HEK293 (cell line): ENCODE results near the gene TCTN1.

Source experiments
- CTCF ChIA-PET: fragments of 350-600 bp; formaldehyde crosslinking; extraction: SDS; loops from one replicate; lab custom pipeline; 2021; ENCODE audit warnings: antibody characterized with exemption; lab: Yijun Ruan, JAX
- POLR2A ChIA-PET: fragments of 300-600 bp; formaldehyde crosslinking; extraction: SDS; loops from one replicate; lab custom pipeline; 2020; ENCODE audit warnings: antibody characterized with exemption, inconsistent platforms; lab: Yijun Ruan, JAX
- H3K27ac ChIP-seq: fragments of 200-500 bp; sonication (Bioruptor generic); 2 replicates; pipeline ENCODE4 v1.5.1; 2014; ENCODE audit warnings: low read depth, low read length, control low read depth, inconsistent platforms; ENCODE audit errors: extremely low read depth
- H3K36me3 ChIP-seq, 2 experiments: fragments of 200-500 bp in 1 of 2; sonication (Bioruptor generic) in 1 of 2; 1 replicate in 1 of 2; 2 replicates in 1 of 2; pipeline ENCODE4 v1.5.1; 2014 to 2017; ENCODE audit warnings: inconsistent platforms in 2 of 2, low read length in 2 of 2; ENCODE audit not compliant: control insufficient read depth in 2 of 2, insufficient read depth in 1 of 2
- H3K4me1 ChIP-seq: fragments of 200-500 bp; sonication (Bioruptor generic); 2 replicates; pipeline ENCODE4 v1.5.1; 2014; ENCODE audit warnings: mild to moderate bottlenecking, low read length, inconsistent platforms; ENCODE audit not compliant: control insufficient read depth, insufficient read depth
- H3K4me3 ChIP-seq: 2 replicates; pipeline ENCODE4 v1.5.1; 2011; ENCODE audit warnings: low read depth, mild to moderate bottlenecking, control low read depth, low read length, moderate library complexity
- H3K9me3 ChIP-seq: fragments of 200-500 bp; sonication (Bioruptor generic); 2 replicates; pipeline ENCODE4 v1.5.1; 2014; ENCODE audit warnings: low read depth, low read length, inconsistent platforms; ENCODE audit not compliant: control insufficient read depth, insufficient read depth
- BCL11A ChIP-seq: fragments of 450-650 bp; formaldehyde crosslinking; IDR thresholded peaks from 2 replicates; pipeline ENCODE4 v1.5.1; 2016; ENCODE audit warnings: low read depth, missing biosample characterization, missing genetic modification characterization
- ELK4 ChIP-seq: IDR thresholded peaks from 2 replicates; pipeline ENCODE4 v1.6.1; 2011; ENCODE audit warnings: mild to moderate bottlenecking, low read depth, low read length, borderline replicate concordance
- GLIS2 ChIP-seq: fragments of 450-650 bp; formaldehyde crosslinking; IDR thresholded peaks from 2 replicates; pipeline ENCODE4 v1.5.1; 2016; ENCODE audit warnings: missing biosample characterization, missing genetic modification characterization
- IKZF3 ChIP-seq: fragments of 450-650 bp; IDR thresholded peaks from 2 replicates; pipeline ENCODE4 v1.5.0; 2018; ENCODE audit warnings: missing biosample characterization, mild to moderate bottlenecking, missing genetic modification characterization, moderate library complexity
- KLF1 ChIP-seq: fragments of 450-650 bp; formaldehyde crosslinking; IDR thresholded peaks from 2 replicates; pipeline ENCODE4 v1.5.1; 2016; ENCODE audit warnings: missing biosample characterization, missing genetic modification characterization
- MEIS1 ChIP-seq: sonication (generic); formaldehyde crosslinking; IDR thresholded peaks from 2 replicates; pipeline ENCODE4 v1.8.1; 2022; ENCODE audit warnings: missing genetic modification reagents, mild to moderate bottlenecking, borderline replicate concordance
- MYNN ChIP-seq: fragments of 450-650 bp; formaldehyde crosslinking; IDR thresholded peaks from 2 replicates; pipeline ENCODE4 v1.5.1; 2016; ENCODE audit warnings: missing biosample characterization, missing genetic modification characterization, borderline replicate concordance
- PRDM6 ChIP-seq: fragments of 450-650 bp; formaldehyde crosslinking; IDR thresholded peaks from 2 replicates; pipeline ENCODE4 v1.5.1; 2017; ENCODE audit warnings: missing biosample characterization, missing genetic modification characterization
- RBAK ChIP-seq: fragments of 450-650 bp; formaldehyde crosslinking; IDR thresholded peaks from 2 replicates; pipeline ENCODE4 v1.5.1; 2016; ENCODE audit warnings: missing biosample characterization, missing genetic modification characterization
- SCRT2 ChIP-seq: fragments of 450-650 bp; formaldehyde crosslinking; IDR thresholded peaks from 2 replicates; pipeline ENCODE4 v1.5.1; 2016; ENCODE audit warnings: missing biosample characterization, missing genetic modification characterization
- SP2 ChIP-seq: fragments of 450-650 bp; formaldehyde crosslinking; IDR thresholded peaks from 2 replicates; pipeline ENCODE4 v1.5.1; 2016; ENCODE audit warnings: missing biosample characterization, missing genetic modification characterization
- SP7 ChIP-seq: fragments of 450-650 bp; formaldehyde crosslinking; IDR thresholded peaks from 2 replicates; pipeline ENCODE4 v1.5.1; 2016; ENCODE audit warnings: missing biosample characterization, missing genetic modification characterization
- YY1 ChIP-seq: fragments of 450-650 bp; formaldehyde crosslinking; IDR thresholded peaks from 2 replicates; pipeline ENCODE4 v1.5.1; 2018; ENCODE audit warnings: missing biosample characterization, missing genetic modification characterization
- YY2 ChIP-seq: fragments of 450-650 bp; formaldehyde crosslinking; IDR thresholded peaks from 2 replicates; pipeline ENCODE4 v1.5.1; 2016; ENCODE audit warnings: missing biosample characterization, missing genetic modification characterization
- ZBTB17 ChIP-seq: fragments of 450-650 bp; formaldehyde crosslinking; IDR thresholded peaks from 2 replicates; pipeline ENCODE4 v1.5.1; 2016; ENCODE audit warnings: missing biosample characterization, missing genetic modification characterization
- ZFHX2 ChIP-seq: fragments of 450-650 bp; formaldehyde crosslinking; conservative IDR thresholded peaks from 2 replicates; pipeline ENCODE4 v1.5.1; 2016; ENCODE audit warnings: missing biosample characterization, missing genetic modification characterization
- ZNF138 ChIP-seq: fragments of 450-650 bp; formaldehyde crosslinking; IDR thresholded peaks from 2 replicates; pipeline ENCODE4 v1.5.1; 2016; ENCODE audit warnings: missing biosample characterization, missing genetic modification characterization, borderline replicate concordance
- ZNF174 ChIP-seq: fragments of 450-650 bp; formaldehyde crosslinking; IDR thresholded peaks from 2 replicates; pipeline ENCODE4 v1.5.0; 2017; ENCODE audit warnings: missing biosample characterization, mild to moderate bottlenecking, missing genetic modification characterization
- ZNF274 ChIP-seq, 2 experiments: fragments of 200-500 bp in 1 of 2; fragments of 450-650 bp in 1 of 2; sonication (Bioruptor generic) in 1 of 2; formaldehyde crosslinking in 1 of 2; IDR thresholded peaks; 2 replicates each; pipeline versions ENCODE4 v1.5.1 to v1.6.1; 2014 to 2016; ENCODE audit warnings: borderline replicate concordance in 1 of 2, inconsistent platforms in 1 of 2, low read length in 1 of 2, missing biosample characterization in 1 of 2, missing genetic modification characterization in 1 of 2
- ZNF311 ChIP-seq: fragments of 450-650 bp; formaldehyde crosslinking; IDR thresholded peaks from 2 replicates; pipeline ENCODE4 v1.5.1; 2017; ENCODE audit warnings: missing biosample characterization, missing genetic modification characterization, borderline replicate concordance
- ZNF394 ChIP-seq: fragments of 450-650 bp; formaldehyde crosslinking; IDR thresholded peaks from 2 replicates; pipeline ENCODE4 v1.5.1; 2016; ENCODE audit warnings: missing biosample characterization, missing genetic modification characterization, mild to moderate bottlenecking, moderate library complexity, borderline replicate concordance
- ZNF501 ChIP-seq: fragments of 450-650 bp; formaldehyde crosslinking; IDR thresholded peaks from 2 replicates; pipeline ENCODE4 v1.5.1; 2016; ENCODE audit warnings: missing biosample characterization, missing genetic modification characterization
- ZNF529 ChIP-seq: fragments of 450-650 bp; formaldehyde crosslinking; IDR thresholded peaks from 2 replicates; pipeline ENCODE4 v1.5.1; 2017; ENCODE audit warnings: missing genetic modification characterization, missing biosample characterization; ENCODE audit not compliant: insufficient replicate concordance
- ZNF621 ChIP-seq: fragments of 450-650 bp; formaldehyde crosslinking; IDR thresholded peaks from 2 replicates; pipeline ENCODE4 v1.5.1; 2017; ENCODE audit warnings: missing biosample characterization, missing genetic modification characterization
- ZNF623 ChIP-seq: fragments of 450-650 bp; formaldehyde crosslinking; IDR thresholded peaks from 2 replicates; pipeline ENCODE4 v1.5.1; 2016; ENCODE audit warnings: missing biosample characterization, missing genetic modification characterization
- ZNF660 ChIP-seq: fragments of 450-650 bp; IDR thresholded peaks from 2 replicates; pipeline ENCODE4 v1.5.1; 2018; ENCODE audit warnings: missing biosample characterization, mild to moderate bottlenecking, missing genetic modification characterization
- ZNF701 ChIP-seq: fragments of 450-650 bp; formaldehyde crosslinking; IDR thresholded peaks from 2 replicates; pipeline ENCODE4 v1.5.1; 2016; ENCODE audit warnings: missing biosample characterization, missing genetic modification characterization
- ZNF776 ChIP-seq: fragments of 450-650 bp; formaldehyde crosslinking; IDR thresholded peaks from 2 replicates; pipeline ENCODE4 v1.5.0; 2017; ENCODE audit warnings: missing biosample characterization, missing genetic modification characterization, borderline replicate concordance
- TF ChIP-seq, protein P1 (sequence below): fragments of 450-650 bp; formaldehyde crosslinking; IDR thresholded peaks from 2 replicates; pipeline ENCODE4 v1.5.1; 2016; ENCODE audit warnings: missing biosample characterization, missing genetic modification characterization

Gene TCTN1

DNA sequence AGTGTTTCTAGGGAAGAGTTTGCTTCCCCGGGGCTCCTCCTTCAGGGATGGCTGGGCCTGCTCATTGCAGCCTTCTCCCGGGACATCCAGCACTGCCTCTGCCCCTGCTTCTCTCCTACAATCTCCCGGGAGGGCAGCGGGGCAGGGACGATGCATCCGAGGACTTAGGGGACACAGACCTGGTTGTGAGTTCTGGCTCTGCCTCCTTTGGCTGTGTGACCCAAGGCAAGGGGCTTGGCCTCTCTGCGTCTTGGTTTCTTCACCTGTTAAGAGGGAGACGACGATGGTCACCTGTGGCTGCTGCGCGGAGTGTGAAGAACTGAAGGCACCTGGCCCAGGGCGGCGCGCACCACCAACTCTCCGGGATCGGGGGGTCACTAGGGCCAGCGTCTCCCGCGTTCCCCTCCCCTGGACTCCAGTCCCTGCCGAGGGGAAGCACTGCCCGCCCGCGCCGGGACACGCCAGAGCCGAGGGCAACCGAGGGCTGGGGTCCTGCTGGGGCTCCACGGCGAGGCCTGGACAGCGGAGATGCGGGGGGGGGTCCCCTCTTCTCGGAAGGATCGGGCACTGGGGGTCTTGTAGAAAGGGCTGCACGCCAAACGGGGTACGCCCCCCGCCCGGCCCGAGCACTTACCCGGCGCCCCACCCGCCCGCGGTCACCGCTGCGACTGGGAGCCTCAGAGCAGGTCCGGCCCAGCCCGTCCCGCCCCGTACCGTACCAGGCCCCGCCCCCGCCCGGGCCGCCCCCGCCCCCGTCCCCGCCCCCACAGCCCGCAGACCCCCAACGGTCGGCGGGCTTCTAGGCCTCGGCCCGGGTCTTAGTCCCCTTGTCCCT is 74.7 kb downstream of the TCTN1 start, which contains the start of gene HVCN1 (continued):
- TF ChIP-seq MEIS1, result no peak
- no peak for TF ChIP-seq IKZF3 (tag by site-specific recombination)
- no peak for TF ChIP-seq SP7 (tag by site-specific recombination)
- TF ChIP-seq ELK4, result no peak
- peak; percentile 82; the same call in 1 of the 2 replicates for TF ChIP-seq SCRT2 (tag by site-specific recombination)
- no peak for TF ChIP-seq MYNN (tag by site-specific recombination)

- H3K36me3 ChIP-seq, result no peaks in the 10 kb centered on the region
- H3K27ac ChIP-seq, result no peak overlapping the region
- no peaks in the 10 kb centered on the region for H3K9me3 ChIP-seq
- CTCF ChIA-PET, result no interaction called here
- POLR2A ChIA-PET, result no interaction called here
- no peaks in the 10 kb centered on the region; the same call in 1 of the 2 replicates for H3K4me1 ChIP-seq
- peak overlapping the region; percentile 27 for H3K4me3 ChIP-seq
- TF ChIP-seq YY2 (no peak), KLF1 (tag by site-specific recombination) (no peak), PRDM6 (no peak), ZNF138 (no peak), ZNF274 (IDR thresholded peaks at IDR 0.05; ENCODE audit: low read length) (no peak), ZNF274 (tag by site-specific recombination; IDR thresholded peaks at IDR 0.05; ENCODE audit: borderline replicate concordance) (no peak), ZNF623 (tag by site-specific recombination) (no peak), ZNF501 (tag by site-specific recombination) (no peak), ZNF701 (tag by site-specific recombination) (no peak), ZNF776 (tag by site-specific recombination) (no peak), SP2 (tag by site-specific recombination) (peak; percentile 60), MYNN (tag by site-specific recombination) (no peak), ZFHX2 (tag by site-specific recombination) (peak; percentile 40; the same call in 1 of the 2 replicates), YY1 (no peak), BCL11A (tag by site-specific recombination) (no peak), ZNF174 (no peak), ZNF621 (tag by site-specific recombination) (no peak), ZNF529 (tag by site-specific recombination) (no peak), ZBTB17 (tag by site-specific recombination) (no peak), ZNF394 (tag by site-specific recombination) (no peak), RBAK (tag by site-specific recombination) (no peak), ZNF311 (tag by site-specific recombination) (no peak), ZNF660 (tag by site-specific recombination) (no peak), GLIS2 (tag by site-specific recombination) (peak; percentile 41), SP7 (tag by site-specific recombination) (no peak)
- TF ChIP-seq, protein P1, sequence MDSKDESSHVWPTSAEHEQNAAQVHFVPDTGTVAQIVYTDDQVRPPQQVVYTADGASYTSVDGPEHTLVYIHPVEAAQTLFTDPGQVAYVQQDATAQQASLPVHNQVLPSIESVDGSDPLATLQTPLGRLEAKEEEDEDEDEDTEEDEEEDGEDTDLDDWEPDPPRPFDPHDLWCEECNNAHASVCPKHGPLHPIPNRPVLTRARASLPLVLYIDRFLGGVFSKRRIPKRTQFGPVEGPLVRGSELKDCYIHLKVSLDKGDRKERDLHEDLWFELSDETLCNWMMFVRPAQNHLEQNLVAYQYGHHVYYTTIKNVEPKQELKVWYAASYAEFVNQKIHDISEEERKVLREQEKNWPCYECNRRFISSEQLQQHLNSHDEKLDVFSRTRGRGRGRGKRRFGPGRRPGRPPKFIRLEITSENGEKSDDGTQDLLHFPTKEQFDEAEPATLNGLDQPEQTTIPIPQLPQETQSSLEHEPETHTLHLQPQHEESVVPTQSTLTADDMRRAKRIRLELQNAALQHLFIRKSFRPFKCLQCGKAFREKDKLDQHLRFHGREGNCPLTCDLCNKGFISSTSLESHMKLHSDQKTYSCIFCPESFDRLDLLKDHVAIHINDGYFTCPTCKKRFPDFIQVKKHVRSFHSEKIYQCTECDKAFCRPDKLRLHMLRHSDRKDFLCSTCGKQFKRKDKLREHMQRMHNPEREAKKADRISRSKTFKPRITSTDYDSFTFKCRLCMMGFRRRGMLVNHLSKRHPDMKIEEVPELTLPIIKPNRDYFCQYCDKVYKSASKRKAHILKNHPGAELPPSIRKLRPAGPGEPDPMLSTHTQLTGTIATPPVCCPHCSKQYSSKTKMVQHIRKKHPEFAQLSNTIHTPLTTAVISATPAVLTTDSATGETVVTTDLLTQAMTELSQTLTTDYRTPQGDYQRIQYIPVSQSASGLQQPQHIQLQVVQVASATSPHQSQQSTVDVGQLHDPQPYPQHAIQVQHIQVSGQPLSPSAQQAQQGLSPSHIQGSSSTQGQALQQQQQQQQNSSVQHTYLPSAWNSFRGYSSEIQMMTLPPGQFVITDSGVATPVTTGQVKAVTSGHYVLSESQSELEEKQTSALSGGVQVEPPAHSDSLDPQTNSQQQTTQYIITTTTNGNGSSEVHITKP (tag by site-specific recombination), result peak; percentile 92
These were observed 75.6 kb downstream of the TCTN1 start for GRCh38 chr12:110689281-110690126.
